ENCODE data around the gene SUCNR1. TPM values are rescaled to one million over a fixed set of nuclear protein-coding genes. Genes with fewer than 3 reads are reported as not detected.

Gene SUCNR1
- under 1 TPM in 1 of 2 donors, not detected in 1; 0.06 TPM for polyA plus RNA-seq

- H3K4me1 ChIP-seq (ENCODE audit: control insufficient read depth in 2 of 2, insufficient read depth in 2 of 2, low read length in 1 of 2), result no peaks in the 10 kb centered on the region
- H3K27me3 ChIP-seq (ENCODE audit: control insufficient read depth in 1 of 2, insufficient read depth in 2 of 2, low read length in 2 of 2), result no peaks in the 10 kb centered on the region
- H3K36me3 ChIP-seq (ENCODE audit: control insufficient read depth in 2 of 2, insufficient read depth in 2 of 2, low read length in 1 of 2), result no peaks in the 10 kb centered on the region
Measured at GRCh38 chr3:151873398-151873797, at the start of gene SUCNR1. TSS of gene SUCNR1 (plus strand) at chr3:151873643. CDS start at chr3:151879893, 6,250 bp downstream.

GRCh38 chr3:151827816-151828215 is 45.6 kb upstream of the SUCNR1 start:
- Histone ChIP-seq H3K36me3 (ENCODE audit: control insufficient read depth in 2 of 2, insufficient read depth in 2 of 2, low read length in 1 of 2) (no peaks in the 10 kb centered on the region), H3K27ac (ENCODE audit: low read depth in 2 of 2, low read length in 1 of 2) (no peak overlapping the region), H3K4me3 (ENCODE audit: low read depth in 1 of 2, low read length in 2 of 2) (no peak overlapping the region), H3K9me3 (ENCODE audit: control insufficient read depth in 2 of 2, insufficient read depth in 1 of 2, low read depth in 1 of 2, low read length in 1 of 2) (no peaks in the 10 kb centered on the region), H3K4me1 (ENCODE audit: control insufficient read depth in 2 of 2, insufficient read depth in 2 of 2, low read length in 1 of 2) (no peaks in the 10 kb centered on the region), H3K27me3 (ENCODE audit: control insufficient read depth in 1 of 2, insufficient read depth in 2 of 2, low read length in 2 of 2) (no peaks in the 10 kb centered on the region)
- WGBS, 2 donors, result 84 to 85% methylated on average over 3 of the region's 3 CpGs

More at GRCh38 chr3:151873398-151873797, at the start of gene SUCNR1:
- Histone ChIP-seq H3K4me3 (ENCODE audit: low read depth in 1 of 2, low read length in 2 of 2) (no peak within 1 kb of the TSS), H3K9me3 (ENCODE audit: control insufficient read depth in 2 of 2, insufficient read depth in 1 of 2, low read depth in 1 of 2, low read length in 1 of 2) (no peaks in the 10 kb centered on the region), H3K27ac (ENCODE audit: low read depth in 2 of 2, low read length in 1 of 2) (no peak within 1 kb of the TSS)

GRCh38 chr3:151835751-151836525 is 37.5 kb upstream of the SUCNR1 start:
- H3K4me1 ChIP-seq (ENCODE audit: control insufficient read depth in 2 of 2, insufficient read depth in 2 of 2, low read length in 1 of 2), result peaks cover 0 to 3% of the 10 kb centered on the region in 2 donors
- no peaks in the 10 kb centered on the region for H3K36me3 ChIP-seq (ENCODE audit: control insufficient read depth in 2 of 2, insufficient read depth in 2 of 2, low read length in 1 of 2)
- no peaks in the 10 kb centered on the region for H3K9me3 ChIP-seq (ENCODE audit: control insufficient read depth in 2 of 2, insufficient read depth in 1 of 2, low read depth in 1 of 2, low read length in 1 of 2)
- 58 to 64% methylated on average over 5 of the region's 5 CpGs for WGBS, 2 donors
- no peak overlapping the region for H3K4me3 ChIP-seq (ENCODE audit: low read depth in 1 of 2, low read length in 2 of 2)
- no peak overlapping the region for H3K27ac ChIP-seq (ENCODE audit: low read depth in 2 of 2, low read length in 1 of 2)
- no peaks in the 10 kb centered on the region for H3K27me3 ChIP-seq (ENCODE audit: control insufficient read depth in 1 of 2, insufficient read depth in 2 of 2, low read length in 2 of 2)

- H3K4me1 ChIP-seq (ENCODE audit: control insufficient read depth in 2 of 2, insufficient read depth in 2 of 2, low read length in 1 of 2), result peaks cover 0 to 3% of the 10 kb centered on the region in 2 donors
- no peak overlapping the region for H3K4me3 ChIP-seq (ENCODE audit: low read depth in 1 of 2, low read length in 2 of 2)
- no peaks in the 10 kb centered on the region for H3K36me3 ChIP-seq (ENCODE audit: control insufficient read depth in 2 of 2, insufficient read depth in 2 of 2, low read length in 1 of 2)
- no peaks in the 10 kb centered on the region for H3K27me3 ChIP-seq (ENCODE audit: control insufficient read depth in 1 of 2, insufficient read depth in 2 of 2, low read length in 2 of 2)
- WGBS, 2 donors, result 38 to 39% methylated on average over 4 of the region's 4 CpGs
- H3K27ac ChIP-seq (ENCODE audit: low read depth in 2 of 2, low read length in 1 of 2), result peak overlapping the region; percentile 28 to 70
- no peaks in the 10 kb centered on the region for H3K9me3 ChIP-seq (ENCODE audit: control insufficient read depth in 2 of 2, insufficient read depth in 1 of 2, low read depth in 1 of 2, low read length in 1 of 2)
Measured at GRCh38 chr3:151837057-151837456, 36.4 kb upstream of the SUCNR1 start.

- Histone ChIP-seq H3K9me3 (ENCODE audit: control insufficient read depth in 2 of 2, insufficient read depth in 1 of 2, low read depth in 1 of 2, low read length in 1 of 2) (no peaks in the 10 kb centered on the region), H3K27ac (ENCODE audit: low read depth in 2 of 2, low read length in 1 of 2) (no peak overlapping the region), H3K27me3 (ENCODE audit: control insufficient read depth in 1 of 2, insufficient read depth in 2 of 2, low read length in 2 of 2) (no peaks in the 10 kb centered on the region), H3K36me3 (ENCODE audit: control insufficient read depth in 2 of 2, insufficient read depth in 2 of 2, low read length in 1 of 2) (no peaks in the 10 kb centered on the region), H3K4me3 (ENCODE audit: low read depth in 1 of 2, low read length in 2 of 2) (peak overlapping the region in 1 of 2 donors; percentile 35), H3K4me1 (ENCODE audit: control insufficient read depth in 2 of 2, insufficient read depth in 2 of 2, low read length in 1 of 2) (peaks cover 0 to 3% of the 10 kb centered on the region in 2 donors)
- WGBS, 2 donors, result 54 to 58% methylated on average over 19 of the region's 19 CpGs
Measured at GRCh38 chr3:151838574-151839312, 34.7 kb upstream of the SUCNR1 start.

GRCh38 chr3:151839313-151839631 is 34.2 kb upstream of the SUCNR1 start:
- Histone ChIP-seq H3K27ac (ENCODE audit: low read depth in 2 of 2, low read length in 1 of 2) (no peak overlapping the region), H3K27me3 (ENCODE audit: control insufficient read depth in 1 of 2, insufficient read depth in 2 of 2, low read length in 2 of 2) (no peaks in the 10 kb centered on the region), H3K4me3 (ENCODE audit: low read depth in 1 of 2, low read length in 2 of 2) (no peak overlapping the region), H3K9me3 (ENCODE audit: control insufficient read depth in 2 of 2, insufficient read depth in 1 of 2, low read depth in 1 of 2, low read length in 1 of 2) (no peaks in the 10 kb centered on the region), H3K4me1 (ENCODE audit: control insufficient read depth in 2 of 2, insufficient read depth in 2 of 2, low read length in 1 of 2) (peaks cover 0 to 3% of the 10 kb centered on the region in 2 donors), H3K36me3 (ENCODE audit: control insufficient read depth in 2 of 2, insufficient read depth in 2 of 2, low read length in 1 of 2) (no peaks in the 10 kb centered on the region)
- WGBS, 2 donors, result 90 to 93% methylated on average over 1 of the region's 1 CpG

GRCh38 chr3:151841801-151842200 is 31.6 kb upstream of the SUCNR1 start:
- 88 to 89% methylated on average over 6 of the region's 6 CpGs for WGBS, 2 donors
- no peaks in the 10 kb centered on the region for H3K27me3 ChIP-seq (ENCODE audit: control insufficient read depth in 1 of 2, insufficient read depth in 2 of 2, low read length in 2 of 2)

GRCh38 chr3:151843275-151843674 is 30.2 kb upstream of the SUCNR1 start:
- Histone ChIP-seq H3K27me3 (ENCODE audit: control insufficient read depth in 1 of 2, insufficient read depth in 2 of 2, low read length in 2 of 2) (no peaks in the 10 kb centered on the region), H3K27ac (ENCODE audit: low read depth in 2 of 2, low read length in 1 of 2) (no peak overlapping the region), H3K4me1 (ENCODE audit: control insufficient read depth in 2 of 2, insufficient read depth in 2 of 2, low read length in 1 of 2) (no peaks in the 10 kb centered on the region), H3K36me3 (ENCODE audit: control insufficient read depth in 2 of 2, insufficient read depth in 2 of 2, low read length in 1 of 2) (no peaks in the 10 kb centered on the region), H3K9me3 (ENCODE audit: control insufficient read depth in 2 of 2, insufficient read depth in 1 of 2, low read depth in 1 of 2, low read length in 1 of 2) (no peaks in the 10 kb centered on the region), H3K4me3 (ENCODE audit: low read depth in 1 of 2, low read length in 2 of 2) (no peak overlapping the region)
- whole genome bisulfite sequencing, 2 donors, result 20 to 46% methylated on average over 1 of the region's 1 CpG

More at GRCh38 chr3:151841801-151842200, 31.6 kb upstream of the SUCNR1 start:
- Histone ChIP-seq H3K4me1 (ENCODE audit: control insufficient read depth in 2 of 2, insufficient read depth in 2 of 2, low read length in 1 of 2) (no peaks in the 10 kb centered on the region), H3K36me3 (ENCODE audit: control insufficient read depth in 2 of 2, insufficient read depth in 2 of 2, low read length in 1 of 2) (no peaks in the 10 kb centered on the region), H3K4me3 (ENCODE audit: low read depth in 1 of 2, low read length in 2 of 2) (no peak overlapping the region), H3K27ac (ENCODE audit: low read depth in 2 of 2, low read length in 1 of 2) (no peak overlapping the region), H3K9me3 (ENCODE audit: control insufficient read depth in 2 of 2, insufficient read depth in 1 of 2, low read depth in 1 of 2, low read length in 1 of 2) (no peaks in the 10 kb centered on the region)

GRCh38 chr3:151845306-151845905 is 28.0 kb upstream of the SUCNR1 start:
- no peaks in the 10 kb centered on the region for H3K36me3 ChIP-seq (ENCODE audit: control insufficient read depth in 2 of 2, insufficient read depth in 2 of 2, low read length in 1 of 2)
- WGBS, 2 donors, result 61 to 67% methylated on average over 3 of the region's 3 CpGs

More at GRCh38 chr3:151845306-151845905, 28.0 kb upstream of the SUCNR1 start:
- no peaks in the 10 kb centered on the region for H3K27me3 ChIP-seq (ENCODE audit: control insufficient read depth in 1 of 2, insufficient read depth in 2 of 2, low read length in 2 of 2)
- H3K4me1 ChIP-seq (ENCODE audit: control insufficient read depth in 2 of 2, insufficient read depth in 2 of 2, low read length in 1 of 2), result no peaks in the 10 kb centered on the region
- H3K4me3 ChIP-seq (ENCODE audit: low read depth in 1 of 2, low read length in 2 of 2), result no peak overlapping the region
- H3K9me3 ChIP-seq (ENCODE audit: control insufficient read depth in 2 of 2, insufficient read depth in 1 of 2, low read depth in 1 of 2, low read length in 1 of 2), result no peaks in the 10 kb centered on the region
- no peak overlapping the region for H3K27ac ChIP-seq (ENCODE audit: low read depth in 2 of 2, low read length in 1 of 2)

Measured in esophagus (tissue), 2 donors.